HepG2 (cell line): ENCODE data around the gene PRKG1. TPM values are rescaled to one million over a fixed set of nuclear protein-coding genes. Genes with fewer than 3 reads are reported as not detected.

Source experiments
- ATAC-seq: fragments of 200-7000 bp; cut with Tn5 transposase; 3 replicates; pipeline ENCODE4 v1.9.1; 2020; ENCODE audit warnings: mild to moderate bottlenecking, moderate library complexity
- BruUV-seq: library from RNA; stranded (reverse); fragments of 400-500 nt; replicated peaks from 2 replicates; lab custom pipeline; 2021; lab: Mats Ljungman, UMichigan
- CTCF ChIA-PET: fragments of 300-600 bp; formaldehyde crosslinking; extraction: SDS; loops from one replicate; lab custom pipeline; 2021; ENCODE audit warnings: low total read pairs, inconsistent platforms, low intra/inter-chr PET ratio; lab: Yijun Ruan, JAX
- POLR2A ChIA-PET: fragments of 350-600 bp; sonication (Branson Sonifier 250); formaldehyde crosslinking; loops from one replicate; lab custom pipeline; 2020; ENCODE audit warnings: antibody characterized with exemption, inconsistent platforms; lab: Yijun Ruan, JAX
- DNase-seq: peaks from one replicate; pipeline ENCODE4 v3.0.0-alpha.2; 2015; ENCODE audit warnings: low spot score
- FAIRE-seq: peaks from 3 replicates; lab custom pipeline; 2011; peaks lifted over from hg19 to GRCh38; lab: Jason Lieb, UNC
- H2AFZ ChIP-seq: one replicate; pipeline ENCODE4 v1.6.1; 2011; ENCODE audit warnings: low read length, inconsistent platforms
- H3K27ac ChIP-seq: fragments of 300-600 bp; 3 replicates; pipeline ENCODE4 v1.8.0; 2011; ENCODE audit warnings: mixed run types, mild to moderate bottlenecking, mixed read lengths, low read length, inconsistent platforms; ENCODE audit not compliant: insufficient read depth; ENCODE audit errors: extremely low read length
- H3K27me3 ChIP-seq, 2 experiments: fragments of 200-600 bp in 1 of 2; 2 replicates in 1 of 2; 3 replicates in 1 of 2; pipeline versions ENCODE4 v1.6.0 to v1.8.0; 2011; ENCODE audit warnings: low read length in 2 of 2, mild to moderate bottlenecking in 2 of 2, moderate library complexity in 2 of 2, inconsistent platforms in 1 of 2; ENCODE audit not compliant: insufficient read depth in 2 of 2, control insufficient read depth in 1 of 2
- H3K36me3 ChIP-seq, 2 experiments: fragments of 200-600 bp in 1 of 2; replicated peaks in 1 of 2; 2 replicates in 1 of 2; 3 replicates in 1 of 2; pipeline versions ENCODE4 v1.5.1 to v1.8.0; 2011; ENCODE audit warnings: low read length in 2 of 2, inconsistent platforms in 1 of 2; ENCODE audit not compliant: insufficient read depth in 2 of 2, control insufficient read depth in 1 of 2
- H3K4me1 ChIP-seq: 2 replicates; pipeline ENCODE4 v1.5.1; 2012; ENCODE audit warnings: low read length, inconsistent platforms; ENCODE audit not compliant: insufficient read depth
- H3K4me2 ChIP-seq: 2 replicates; pipeline ENCODE4 v1.6.0; 2011; ENCODE audit warnings: low read depth, low read length, inconsistent platforms
- H3K4me3 ChIP-seq, 3 experiments: fragments of 200-600 bp in 1 of 3; sonication (generic), shearing (Covaris generic) in 1 of 3; replicated peaks in 1 of 3; 2 replicates each; pipeline ENCODE4 v1.5.1; 2011 to 2016; ENCODE audit warnings: low read length in 3 of 3, inconsistent platforms in 2 of 3, low read depth in 2 of 3, mild to moderate bottlenecking in 2 of 3, control low read depth in 1 of 3, mixed read lengths in 1 of 3; ENCODE audit not compliant: insufficient read depth in 1 of 3
- H3K79me2 ChIP-seq: one replicate; pipeline ENCODE4 v1.6.1; 2011; ENCODE audit warnings: low read length, inconsistent platforms; ENCODE audit not compliant: insufficient read depth
- H3K9ac ChIP-seq: 2 replicates; pipeline ENCODE4 v1.6.0; 2011; ENCODE audit warnings: mild to moderate bottlenecking, low read depth, low read length, inconsistent platforms; ENCODE audit not compliant: insufficient read depth
- H3K9me3 ChIP-seq: 2 replicates; pipeline ENCODE4 v1.5.1; 2012; ENCODE audit warnings: mild to moderate bottlenecking, low read length
- H4K20me1 ChIP-seq: 2 replicates; pipeline ENCODE4 v1.6.0; 2011; ENCODE audit warnings: inconsistent platforms, mild to moderate bottlenecking, low read length, moderate library complexity; ENCODE audit not compliant: insufficient read depth
- BATF2 ChIP-seq: sonication (generic); formaldehyde crosslinking; IDR thresholded peaks from 2 replicates; pipeline ENCODE4 v1.8.0; 2022; ENCODE audit warnings: mild to moderate bottlenecking, missing genetic modification reagents, moderate library complexity
- ELF4 ChIP-seq: sonication (generic); formaldehyde crosslinking; IDR thresholded peaks from 2 replicates; pipeline ENCODE4 v1.5.0; 2020; ENCODE audit warnings: missing genetic modification reagents, mild to moderate bottlenecking, moderate library complexity, borderline replicate concordance
- GATA4 ChIP-seq: sonication (generic); IDR thresholded peaks from 2 replicates; pipeline ENCODE4 v1.6.1; 2016; ENCODE audit warnings: antibody characterized with exemption, low read depth, borderline replicate concordance
- HES4 ChIP-seq: sonication (generic); formaldehyde crosslinking; IDR thresholded peaks from 2 replicates; pipeline ENCODE4 v1.9.0; 2021; ENCODE audit warnings: mild to moderate bottlenecking, missing genetic modification reagents, borderline replicate concordance
- HMGXB3 ChIP-seq: sonication (generic); formaldehyde crosslinking; IDR thresholded peaks from 2 replicates; pipeline ENCODE4 v1.4.0; 2020; ENCODE audit warnings: missing genetic modification reagents, borderline replicate concordance
- IRF9 ChIP-seq: sonication (generic); formaldehyde crosslinking; IDR thresholded peaks from 2 replicates; pipeline ENCODE4 v1.8.0; 2022; ENCODE audit warnings: missing genetic modification reagents, mild to moderate bottlenecking, borderline replicate concordance
- MED1 ChIP-seq: sonication (generic); formaldehyde crosslinking; IDR thresholded peaks from 2 replicates; pipeline ENCODE4 v1.4.0; 2020; ENCODE audit warnings: missing genetic modification reagents
- MTF2 ChIP-seq: sonication (generic); formaldehyde crosslinking; IDR thresholded peaks from 2 replicates; pipeline ENCODE4 v1.5.0; 2020; ENCODE audit warnings: missing genetic modification reagents, borderline replicate concordance
- RBM39 ChIP-seq: fragments of 200-400 bp; formaldehyde crosslinking; IDR thresholded peaks from one replicate; pipeline ENCODE4 v1.6.1; 2018; ENCODE audit warnings: antibody characterized with exemption, mild to moderate bottlenecking, low read depth, low read length; ENCODE audit not compliant: poor library complexity, severe bottlenecking
- UBTF ChIP-seq: sonication (generic); formaldehyde crosslinking; IDR thresholded peaks from 2 replicates; pipeline ENCODE4 v1.4.0; 2020; ENCODE audit warnings: mild to moderate bottlenecking, missing genetic modification reagents
- ZNF460 ChIP-seq: sonication (generic); formaldehyde crosslinking; IDR thresholded peaks from 2 replicates; pipeline ENCODE4 v1.5.1; 2020; ENCODE audit warnings: missing genetic modification reagents, mild to moderate bottlenecking, borderline replicate concordance
- ZNF543 ChIP-seq: sonication (generic); formaldehyde crosslinking; IDR thresholded peaks from 2 replicates; pipeline ENCODE4 v1.4.0; 2020; ENCODE audit warnings: mild to moderate bottlenecking, missing genetic modification reagents
- WGBS: methylation state at CpG from one replicate; pipeline ENCODE4 v1.1.6; 2017; ENCODE audit warnings: low lambda C conversion rate; 5-methylcytosine and 5-hydroxymethylcytosine counted together
- in situ Hi-C: cut with HindIII; loops from 2 replicates; pipeline ENCODE4 v1.10.0; 2017; ENCODE audit warnings: low pct_unique_long_range_greater_than_20kb; ENCODE audit not compliant: extremely low pct_ligation_motif_present
- intact Hi-C: fragments of 100-400 bp; cut with micrococcal nuclease; formaldehyde crosslinking; loops from one replicate; pipeline ENCODE4 v1.10.0; 2022; ENCODE audit not compliant: unreplicated experiment
- polyA plus RNA-seq, 8 experiments: library from polyadenylated mRNA; depleted of rRNA in 3 of 8; stranded (reverse) in 7 of 8; unstranded in 1 of 8; fragments of >200 nt; fragmentation: Illumina TruSeq in 4 of 8; extraction: Trizol in 4 of 8; gene quantifications; 2 replicates each; pipeline versions ENCODE4 v1.2.1 to v1.2.3, GENCODE V29; 2011 to 2016; ENCODE audit warnings: low read depth in 4 of 8, missing spikeins in 1 of 8, mixed read lengths in 1 of 8; ENCODE audit not compliant: insufficient read depth in 1 of 8
- total RNA-seq, 5 experiments: library from RNA; depleted of rRNA; stranded (reverse); fragments of >200 nt; fragmentation: Illumina TruSeq; extraction: Trizol; gene quantifications; 2 replicates each; pipeline ENCODE4 v1.2.3, GENCODE V29; 2016; ENCODE audit warnings: low read depth in 1 of 5

PRKG1 gene
- total and polyA plus RNA-seq, 2 of the 13 experiments (the other 11 are each of a cell fraction or from before 2014, with no cell fraction given) = 0.01 TPM; not detected in 1

- TF ChIP-seq UBTF (CRISPR knock-in tag) = no peak
These were observed 247.7 kb downstream of the PRKG1 start (continued) for GRCh38 chr10:51321980-51322379.

GRCh38 chr10:51325649-51326048 is 251.4 kb downstream of the PRKG1 start:
- DNase-seq (no peak), FAIRE-seq (no peak), ATAC-seq (no peak)
- Histone ChIP-seq H3K27ac (no peak overlapping the region), H3K9me3 (no peaks in the 10 kb centered on the region), H3K4me3 (no peak overlapping the region), H3K36me3 (no peaks in the 10 kb centered on the region), H3K4me2 (no peak overlapping the region), H3K27me3 (no peaks in the 10 kb centered on the region), H3K79me2 (no peaks in the 10 kb centered on the region), H3K9ac (no peak overlapping the region), H4K20me1 (no peaks in the 10 kb centered on the region), H2AFZ (no peak overlapping the region), H3K4me1 (no peaks in the 10 kb centered on the region)
- POLR2A ChIA-PET = no interaction called here
- TF ChIP-seq ZNF543 (CRISPR knock-in tag) (no peak), HMGXB3 (CRISPR knock-in tag) (no peak), HES4 (no peak), MED1 (no peak), IRF9 (CRISPR knock-in tag) (no peak), GATA4 (no peak), RBM39 (no peak), ELF4 (CRISPR knock-in tag) (no peak), MTF2 (CRISPR knock-in tag) (no peak), BATF2 (CRISPR knock-in tag) (no peak), ZNF460 (no peak)
- intact Hi-C loops (no loop called here), in situ Hi-C loops (no loop called here)
- no TSS peak for BruUV-seq
- 21% methylated on average over 2 of the region's 2 CpGs for whole genome bisulfite sequencing
- CTCF ChIA-PET = no interaction called here
